Measurements from ENCODE around the gene DHRS13. TPM values are rescaled to one million over a fixed set of nuclear protein-coding genes. Genes with fewer than 3 reads are reported as not detected.
"Not testable (repeated sequence)": the region's sequence is repeated elsewhere in the genome, so short reads cannot be mapped to it uniquely, and the experiment has no call there.

Gene DHRS13
- total and polyA plus RNA-seq, 2 donors = 12.7 to 18.9 TPM

DNA sequence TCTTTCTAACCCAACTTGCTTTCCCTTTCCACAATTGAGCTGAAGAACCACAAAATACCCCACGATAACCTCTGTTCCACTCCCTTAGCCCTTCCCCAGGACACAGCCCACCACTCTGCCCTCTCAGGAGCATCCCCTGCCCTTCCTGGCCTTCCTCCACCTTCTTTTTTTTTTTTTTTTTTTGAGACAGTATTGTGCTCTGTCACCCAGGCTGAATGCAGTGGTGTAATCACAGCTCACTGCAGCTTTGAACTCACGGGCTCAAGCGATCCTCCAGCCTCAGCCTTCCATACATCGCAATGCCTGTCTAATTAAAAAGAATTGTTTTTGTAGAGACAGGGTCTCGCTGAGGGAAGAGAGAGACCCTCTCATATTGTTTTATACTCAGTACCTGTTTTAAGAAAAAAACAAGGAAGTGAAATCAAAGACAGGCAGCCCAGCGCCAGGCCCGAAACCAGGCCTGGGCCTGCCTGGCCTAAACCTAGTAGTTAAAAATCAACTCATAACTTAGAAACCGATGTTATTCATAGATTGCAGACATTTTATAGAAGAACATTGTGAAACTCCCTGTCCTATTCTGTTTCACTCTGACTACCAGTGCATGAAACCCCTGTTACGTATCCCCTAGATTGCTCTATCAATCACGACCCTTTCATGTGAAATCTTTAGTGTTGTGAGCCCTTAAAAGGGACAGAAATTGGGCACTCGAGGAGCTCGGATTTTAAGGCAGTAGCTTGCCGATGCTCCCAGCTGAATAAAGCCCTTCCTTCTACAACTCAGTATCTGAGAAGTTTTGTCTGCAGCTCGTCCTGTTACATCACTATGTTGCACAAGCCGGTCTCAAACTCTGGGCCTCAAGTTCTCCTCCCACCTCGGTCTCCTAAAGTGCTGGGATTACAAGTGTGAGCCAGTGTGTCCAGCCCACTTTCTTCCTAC is 9.4 kb downstream of the DHRS13 start:
- not testable (repeated sequence) for H3K36me3 ChIP-seq (ENCODE audit: control insufficient read depth in 2 of 2, insufficient read depth in 2 of 2, low read length in 1 of 2); DNase-seq (ENCODE audit: low read depth in 6 of 9, low spot score in 9 of 9); H3K9me3 ChIP-seq (ENCODE audit: control insufficient read depth in 2 of 2, insufficient read depth in 1 of 2, low read length in 1 of 2); H3K4me3 ChIP-seq (ENCODE audit: low read length in 2 of 2); H3K27me3 ChIP-seq (ENCODE audit: control insufficient read depth in 2 of 2, insufficient read depth in 1 of 2, low read length in 1 of 2)
- Histone ChIP-seq H3K27ac (ENCODE audit: low read depth in 1 of 2, low read length in 1 of 2) (peak overlapping the region; percentile 63 to 80), H3K4me1 (ENCODE audit: control insufficient read depth in 2 of 2, insufficient read depth in 2 of 2, low read length in 2 of 2) (peaks cover 18 to 38% of the 10 kb centered on the region in 2 donors)
- 83% methylated on average over 16 of the region's 16 CpGs for WGBS

DNA sequence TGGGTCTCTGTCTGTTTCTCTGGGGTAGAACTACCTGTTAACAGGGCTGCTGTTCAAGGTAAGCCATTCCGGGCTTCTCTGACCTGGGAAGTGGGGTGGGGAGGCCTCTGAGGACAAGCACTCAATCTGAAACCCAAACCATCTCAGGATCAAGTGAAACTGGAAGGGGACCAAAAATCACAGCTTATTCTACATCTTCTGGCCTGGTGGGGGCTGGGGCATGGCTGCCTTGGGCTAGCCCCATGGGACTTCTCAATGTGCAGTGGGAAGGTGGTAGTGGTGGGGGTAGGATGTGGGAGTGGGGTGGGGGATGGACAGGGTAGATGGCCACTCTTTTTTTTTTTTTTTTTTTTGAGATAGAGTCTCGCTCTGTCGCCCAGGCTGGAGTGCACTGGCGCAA is 10.9 kb downstream of the DHRS13 start:
- Histone ChIP-seq H3K27ac (ENCODE audit: low read depth in 1 of 2, low read length in 1 of 2) (peak overlapping the region in 1 of 2 donors; percentile 48), H3K27me3 (ENCODE audit: control insufficient read depth in 2 of 2, insufficient read depth in 1 of 2, low read length in 1 of 2) (no peaks in the 10 kb centered on the region), H3K36me3 (ENCODE audit: control insufficient read depth in 2 of 2, insufficient read depth in 2 of 2, low read length in 1 of 2) (no peaks in the 10 kb centered on the region), H3K4me1 (ENCODE audit: control insufficient read depth in 2 of 2, insufficient read depth in 2 of 2, low read length in 2 of 2) (peaks cover 14 to 31% of the 10 kb centered on the region in 2 donors), H3K9me3 (ENCODE audit: control insufficient read depth in 2 of 2, insufficient read depth in 1 of 2, low read length in 1 of 2) (no peaks in the 10 kb centered on the region), H3K4me3 (ENCODE audit: low read length in 2 of 2) (no peak overlapping the region)
- WGBS = 95% methylated on average over 4 of the region's 4 CpGs
- no peak for DNase-seq (ENCODE audit: low read depth in 6 of 9, low spot score in 9 of 9)

DNA sequence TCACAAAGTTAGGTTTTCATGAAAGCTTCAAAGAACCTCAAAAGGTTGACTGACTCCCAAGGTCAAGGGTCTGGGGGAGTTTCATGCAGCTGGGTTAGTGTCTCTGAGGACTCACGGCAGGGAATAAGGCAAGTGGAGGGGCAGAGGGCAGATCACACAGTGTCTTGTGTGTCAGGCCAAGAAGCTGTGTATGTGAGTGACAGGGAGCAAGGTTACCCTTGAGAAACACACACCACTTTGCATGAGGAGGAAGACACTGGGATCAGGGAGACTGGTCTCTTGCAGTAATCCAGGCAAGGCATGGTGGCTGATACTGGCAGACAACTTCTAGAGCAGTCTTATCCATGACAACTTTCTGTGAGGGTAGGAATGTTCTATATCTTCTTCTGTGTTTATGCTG is 11.7 kb downstream of the DHRS13 start:
- H3K4me3 ChIP-seq (ENCODE audit: low read length in 2 of 2) = no peak overlapping the region
- DNase-seq (ENCODE audit: low read depth in 6 of 9, low spot score in 9 of 9) = no peak
- H3K4me1 ChIP-seq (ENCODE audit: control insufficient read depth in 2 of 2, insufficient read depth in 2 of 2, low read length in 2 of 2) = peaks cover 9 to 25% of the 10 kb centered on the region in 2 donors
- no peaks in the 10 kb centered on the region for H3K36me3 ChIP-seq (ENCODE audit: control insufficient read depth in 2 of 2, insufficient read depth in 2 of 2, low read length in 1 of 2)
- no peaks in the 10 kb centered on the region for H3K27me3 ChIP-seq (ENCODE audit: control insufficient read depth in 2 of 2, insufficient read depth in 1 of 2, low read length in 1 of 2)
- WGBS = 90% methylated on average over 1 of the region's 1 CpG
- H3K27ac ChIP-seq (ENCODE audit: low read depth in 1 of 2, low read length in 1 of 2) = no peak overlapping the region
- no peaks in the 10 kb centered on the region for H3K9me3 ChIP-seq (ENCODE audit: control insufficient read depth in 2 of 2, insufficient read depth in 1 of 2, low read length in 1 of 2)

DNA sequence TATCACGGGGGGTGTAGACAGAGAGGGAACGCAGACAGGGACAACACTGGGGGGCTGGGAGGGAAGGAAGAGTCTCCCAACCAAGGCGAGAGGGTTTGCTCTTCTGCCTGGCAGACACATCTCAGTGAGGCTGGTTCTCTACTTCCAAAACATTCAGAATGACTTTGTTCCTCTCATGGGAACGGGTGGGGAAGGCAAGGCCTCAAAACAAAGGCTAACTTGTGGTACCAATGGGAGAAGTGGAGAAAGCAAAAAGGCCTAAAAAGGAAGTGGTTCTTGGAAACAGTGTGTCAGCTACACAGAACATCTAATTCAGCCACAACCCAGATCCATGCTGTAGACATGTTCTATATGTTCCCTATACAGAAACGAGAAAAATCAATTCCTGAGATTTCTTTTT is 12.9 kb downstream of the DHRS13 start:
- Histone ChIP-seq H3K9me3 (ENCODE audit: control insufficient read depth in 2 of 2, insufficient read depth in 1 of 2, low read length in 1 of 2) (no peaks in the 10 kb centered on the region), H3K4me1 (ENCODE audit: control insufficient read depth in 2 of 2, insufficient read depth in 2 of 2, low read length in 2 of 2) (peaks cover 4 to 19% of the 10 kb centered on the region in 2 donors), H3K36me3 (ENCODE audit: control insufficient read depth in 2 of 2, insufficient read depth in 2 of 2, low read length in 1 of 2) (peaks cover 7 to 9% of the 10 kb centered on the region in 2 donors), H3K4me3 (ENCODE audit: low read length in 2 of 2) (no peak overlapping the region), H3K27me3 (ENCODE audit: control insufficient read depth in 2 of 2, insufficient read depth in 1 of 2, low read length in 1 of 2) (no peaks in the 10 kb centered on the region), H3K27ac (ENCODE audit: low read depth in 1 of 2, low read length in 1 of 2) (no peak overlapping the region)
- DNase-seq (ENCODE audit: low read depth in 6 of 9, low spot score in 9 of 9) = no peak
- 92% methylated on average over 5 of the region's 5 CpGs for WGBS

DNA sequence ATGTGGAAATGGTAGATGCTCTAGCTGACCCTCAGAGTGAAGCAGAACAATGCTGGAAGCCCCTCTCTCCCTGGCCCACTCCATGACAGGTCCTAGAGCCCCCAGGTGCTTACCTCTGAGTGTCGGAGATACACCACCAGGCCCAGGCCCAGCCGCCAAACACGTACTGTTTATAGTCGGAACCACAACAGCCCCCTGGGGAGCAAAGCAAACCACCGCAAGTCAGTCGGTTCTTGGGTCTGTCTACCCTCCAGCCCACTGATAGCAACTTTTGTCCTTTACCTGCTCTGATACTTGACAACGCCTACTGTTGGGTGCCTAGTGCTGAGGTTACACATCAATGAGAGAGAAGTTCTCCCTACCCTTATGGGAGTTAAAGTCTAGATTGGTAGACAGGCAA is 14.0 kb downstream of the DHRS13 start:
- H3K4me1 ChIP-seq (ENCODE audit: control insufficient read depth in 2 of 2, insufficient read depth in 2 of 2, low read length in 2 of 2) = peaks cover 4 to 19% of the 10 kb centered on the region in 2 donors
- H3K9me3 ChIP-seq (ENCODE audit: control insufficient read depth in 2 of 2, insufficient read depth in 1 of 2, low read length in 1 of 2) = no peaks in the 10 kb centered on the region
- H3K36me3 ChIP-seq (ENCODE audit: control insufficient read depth in 2 of 2, insufficient read depth in 2 of 2, low read length in 1 of 2) = peaks cover 12 to 13% of the 10 kb centered on the region in 2 donors
- H3K27ac ChIP-seq (ENCODE audit: low read depth in 1 of 2, low read length in 1 of 2) = no peak overlapping the region
- DNase-seq (ENCODE audit: low read depth in 6 of 9, low spot score in 9 of 9) = no peak
- 96% methylated on average over 7 of the region's 7 CpGs for WGBS
- H3K27me3 ChIP-seq (ENCODE audit: control insufficient read depth in 2 of 2, insufficient read depth in 1 of 2, low read length in 1 of 2) = no peaks in the 10 kb centered on the region
- H3K4me3 ChIP-seq (ENCODE audit: low read length in 2 of 2) = no peak overlapping the region

DNA sequence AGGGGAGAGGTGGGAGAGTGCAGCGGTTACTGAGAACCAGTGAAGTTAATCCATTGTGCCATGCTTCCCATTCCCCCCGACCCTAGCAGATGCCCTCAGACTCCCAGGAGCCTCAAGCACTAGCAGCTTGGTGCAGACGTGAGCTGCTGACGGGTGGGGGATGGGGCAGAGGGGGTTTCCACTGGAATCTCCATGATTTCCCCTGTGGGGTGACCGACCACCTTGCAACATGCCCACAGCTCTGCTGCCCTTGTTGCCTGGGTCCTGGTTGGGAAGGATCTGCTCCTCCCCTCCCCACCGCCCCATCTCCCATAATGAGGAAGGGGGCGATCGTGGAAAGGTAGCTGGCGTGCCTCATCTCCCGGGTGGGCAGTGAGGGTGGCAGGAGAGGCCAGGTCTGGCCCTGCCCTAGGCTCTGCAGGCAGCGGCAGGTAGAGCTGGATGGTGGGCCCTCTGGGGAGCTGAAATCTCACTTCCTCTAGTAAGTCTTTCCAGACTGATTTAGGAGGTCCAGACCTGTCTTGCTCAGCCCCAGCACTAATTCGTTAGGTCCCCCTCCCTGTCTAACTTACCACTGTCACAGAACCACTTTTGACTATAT is 14.9 kb downstream of the DHRS13 start:
- H3K36me3 ChIP-seq (ENCODE audit: control insufficient read depth in 2 of 2, insufficient read depth in 2 of 2, low read length in 1 of 2) = peaks cover 16 to 18% of the 10 kb centered on the region in 2 donors
- H3K9me3 ChIP-seq (ENCODE audit: control insufficient read depth in 2 of 2, insufficient read depth in 1 of 2, low read length in 1 of 2) = no peaks in the 10 kb centered on the region
- peaks cover 4 to 14% of the 10 kb centered on the region in 2 donors for H3K4me1 ChIP-seq (ENCODE audit: control insufficient read depth in 2 of 2, insufficient read depth in 2 of 2, low read length in 2 of 2)
- H3K27ac ChIP-seq (ENCODE audit: low read depth in 1 of 2, low read length in 1 of 2) = no peak overlapping the region
- no peak overlapping the region for H3K4me3 ChIP-seq (ENCODE audit: low read length in 2 of 2)
- WGBS = 98% methylated on average over 12 of the region's 12 CpGs
- no peaks in the 10 kb centered on the region for H3K27me3 ChIP-seq (ENCODE audit: control insufficient read depth in 2 of 2, insufficient read depth in 1 of 2, low read length in 1 of 2)
- no peak for DNase-seq (ENCODE audit: low read depth in 6 of 9, low spot score in 9 of 9)

DNA sequence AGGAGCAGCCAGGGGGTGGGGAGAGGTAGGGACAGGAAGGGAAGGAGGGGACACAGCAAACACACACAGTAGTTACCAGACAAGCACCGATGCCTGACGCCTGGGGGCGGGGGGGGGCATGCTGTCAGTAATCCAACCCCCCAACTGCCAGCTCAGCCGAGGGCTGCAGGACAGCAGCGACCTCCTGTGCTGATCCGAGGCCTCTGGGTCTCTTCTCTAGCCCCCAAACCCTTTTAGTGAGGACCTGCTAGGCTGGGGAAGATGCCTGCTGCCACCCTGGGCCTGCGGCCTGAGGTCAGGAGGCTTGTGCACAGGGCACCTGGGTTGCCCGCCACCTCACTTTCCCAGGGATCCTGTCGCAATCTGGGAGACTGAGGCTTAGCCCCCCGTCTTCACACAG is 16.9 kb downstream of the DHRS13 start:
- WGBS = 95% methylated on average over 10 of the region's 10 CpGs
- Histone ChIP-seq H3K9me3 (ENCODE audit: control insufficient read depth in 2 of 2, insufficient read depth in 1 of 2, low read length in 1 of 2) (no peaks in the 10 kb centered on the region), H3K36me3 (ENCODE audit: control insufficient read depth in 2 of 2, insufficient read depth in 2 of 2, low read length in 1 of 2) (peaks cover 34 to 38% of the 10 kb centered on the region in 2 donors), H3K4me1 (ENCODE audit: control insufficient read depth in 2 of 2, insufficient read depth in 2 of 2, low read length in 2 of 2) (no peaks in the 10 kb centered on the region), H3K4me3 (ENCODE audit: low read length in 2 of 2) (no peak overlapping the region), H3K27me3 (ENCODE audit: control insufficient read depth in 2 of 2, insufficient read depth in 1 of 2, low read length in 1 of 2) (no peaks in the 10 kb centered on the region), H3K27ac (ENCODE audit: low read depth in 1 of 2, low read length in 1 of 2) (no peak overlapping the region)
- DNase-seq (ENCODE audit: low read depth in 6 of 9, low spot score in 9 of 9) = no peak

DNA sequence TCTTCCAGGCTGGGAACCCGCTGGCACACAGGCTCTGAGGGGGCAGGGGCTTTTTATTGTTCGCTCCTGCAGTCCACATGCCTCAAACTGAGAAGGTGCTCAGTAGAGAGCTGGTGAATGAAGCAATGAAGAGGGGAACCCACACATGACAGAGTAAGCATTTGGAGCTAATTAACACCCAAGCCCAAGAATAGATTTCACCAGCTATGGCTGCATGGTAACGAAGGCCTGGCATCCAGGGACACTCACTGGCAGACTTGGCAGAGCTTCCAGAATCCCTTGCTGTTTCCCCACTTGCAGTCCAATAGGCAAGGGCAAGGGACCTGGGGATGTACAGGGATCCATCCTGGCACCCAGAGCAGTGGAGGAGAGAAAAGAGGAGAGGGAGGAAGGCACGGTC is 17.5 kb downstream of the DHRS13 start:
- no peaks in the 10 kb centered on the region for H3K4me1 ChIP-seq (ENCODE audit: control insufficient read depth in 2 of 2, insufficient read depth in 2 of 2, low read length in 2 of 2)

DNA sequence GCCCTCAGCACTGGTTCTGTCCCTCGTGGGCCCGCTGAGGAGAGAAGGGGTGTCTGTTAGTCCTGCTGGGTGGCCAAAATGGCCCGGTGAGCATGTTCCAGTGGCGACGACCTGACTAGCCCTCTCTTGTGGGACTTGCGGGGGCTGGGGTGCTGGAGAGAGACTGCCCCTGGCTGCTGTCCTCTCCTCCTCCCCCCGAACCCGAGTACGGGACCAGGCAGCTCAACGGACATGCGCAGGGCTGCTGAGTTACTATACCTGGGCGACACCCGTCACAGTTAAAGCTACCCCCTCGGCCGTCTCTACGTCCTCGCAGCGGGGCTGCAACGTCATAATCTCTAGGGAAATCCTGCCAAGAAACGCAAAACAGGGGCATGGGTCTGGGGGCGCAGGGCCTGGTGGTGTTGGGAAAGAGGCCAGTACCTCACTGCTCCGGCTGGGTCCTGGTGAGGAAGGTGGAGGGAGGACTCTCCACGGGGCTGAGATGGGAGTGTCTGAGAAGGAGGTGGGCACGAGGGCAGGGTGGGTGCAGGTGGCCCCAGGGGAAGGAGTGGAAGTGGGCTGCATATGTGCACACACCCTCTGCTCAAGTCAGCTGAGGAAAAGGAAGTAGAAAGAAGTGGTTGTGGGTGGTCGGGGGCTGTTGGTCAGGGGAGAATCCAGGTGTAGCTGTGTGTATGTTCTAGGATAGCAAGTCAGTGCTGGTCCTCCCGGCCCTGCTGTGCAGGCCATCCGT is 18.7 kb downstream of the DHRS13 start:
- Histone ChIP-seq H3K27ac (ENCODE audit: low read depth in 1 of 2, low read length in 1 of 2) (no peak overlapping the region), H3K9me3 (ENCODE audit: control insufficient read depth in 2 of 2, insufficient read depth in 1 of 2, low read length in 1 of 2) (no peaks in the 10 kb centered on the region), H3K36me3 (ENCODE audit: control insufficient read depth in 2 of 2, insufficient read depth in 2 of 2, low read length in 1 of 2) (peaks cover 52 to 56% of the 10 kb centered on the region in 2 donors), H3K4me3 (ENCODE audit: low read length in 2 of 2) (no peak overlapping the region), H3K27me3 (ENCODE audit: control insufficient read depth in 2 of 2, insufficient read depth in 1 of 2, low read length in 1 of 2) (no peaks in the 10 kb centered on the region), H3K4me1 (ENCODE audit: control insufficient read depth in 2 of 2, insufficient read depth in 2 of 2, low read length in 2 of 2) (no peaks in the 10 kb centered on the region)
- 91% methylated on average over 27 of the region's 27 CpGs for WGBS
- no peak for DNase-seq (ENCODE audit: low read depth in 6 of 9, low spot score in 9 of 9)

More for the DNA sequence above, 17.5 kb downstream of the DHRS13 start:
- 98% methylated on average over 4 of the region's 4 CpGs for WGBS
- H3K36me3 ChIP-seq (ENCODE audit: control insufficient read depth in 2 of 2, insufficient read depth in 2 of 2, low read length in 1 of 2) = peaks cover 40 to 44% of the 10 kb centered on the region in 2 donors
- DNase-seq (ENCODE audit: low read depth in 6 of 9, low spot score in 9 of 9) = no peak
- H3K27ac ChIP-seq (ENCODE audit: low read depth in 1 of 2, low read length in 1 of 2) = no peak overlapping the region
- no peaks in the 10 kb centered on the region for H3K9me3 ChIP-seq (ENCODE audit: control insufficient read depth in 2 of 2, insufficient read depth in 1 of 2, low read length in 1 of 2)
- no peak overlapping the region for H3K4me3 ChIP-seq (ENCODE audit: low read length in 2 of 2)
- no peaks in the 10 kb centered on the region for H3K27me3 ChIP-seq (ENCODE audit: control insufficient read depth in 2 of 2, insufficient read depth in 1 of 2, low read length in 1 of 2)

All from thymus (tissue), 11 donors.